ENCODE results near the gene ZNF180.

DNA sequence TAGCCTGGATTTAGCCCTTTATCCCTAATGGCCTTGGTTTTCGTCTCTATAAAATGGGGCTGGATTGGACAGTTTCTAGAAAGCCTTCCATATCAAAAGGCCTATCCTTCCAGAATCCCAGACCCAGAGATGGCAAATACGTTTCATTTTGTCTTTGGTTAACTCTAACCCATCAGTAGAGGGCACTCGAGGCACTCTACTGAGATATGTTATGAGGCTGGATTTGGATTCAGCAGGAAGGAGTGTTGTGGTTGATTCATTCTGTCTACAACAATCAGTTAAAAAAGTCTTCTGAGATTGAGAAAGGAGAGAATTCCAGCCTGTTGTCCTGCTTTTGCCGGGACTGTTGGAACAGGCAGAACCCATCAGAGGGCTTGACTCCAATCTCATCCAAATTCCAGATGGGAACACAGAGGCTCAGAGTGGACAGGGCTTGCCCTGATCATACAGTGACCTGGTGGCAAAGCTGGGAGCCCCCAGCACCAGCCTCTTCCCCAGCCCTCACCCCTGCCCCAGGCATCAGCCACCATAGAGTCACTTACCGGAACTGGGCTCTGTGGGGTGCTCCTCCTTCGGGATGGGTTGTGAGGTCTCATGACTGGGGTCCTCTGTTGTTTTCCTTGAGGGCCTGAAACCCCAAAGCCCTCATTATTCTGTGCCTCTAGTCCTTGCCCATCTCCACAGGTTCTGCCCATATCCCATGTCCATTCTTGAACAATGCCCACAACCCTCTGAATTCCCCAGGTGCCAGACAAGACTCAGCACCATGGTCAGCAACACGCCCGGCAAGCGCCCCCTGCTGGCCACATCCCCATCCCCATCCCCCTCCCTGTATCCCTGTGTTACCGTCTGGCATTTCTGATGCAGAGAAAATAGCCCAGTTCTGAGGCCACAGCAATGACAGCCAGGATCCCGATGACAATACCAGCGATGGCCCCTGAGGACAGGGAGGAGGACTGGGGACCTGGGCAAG is 12.3 kb upstream of the ZNF180 start:
- TF ChIP-seq, protein P1, sequence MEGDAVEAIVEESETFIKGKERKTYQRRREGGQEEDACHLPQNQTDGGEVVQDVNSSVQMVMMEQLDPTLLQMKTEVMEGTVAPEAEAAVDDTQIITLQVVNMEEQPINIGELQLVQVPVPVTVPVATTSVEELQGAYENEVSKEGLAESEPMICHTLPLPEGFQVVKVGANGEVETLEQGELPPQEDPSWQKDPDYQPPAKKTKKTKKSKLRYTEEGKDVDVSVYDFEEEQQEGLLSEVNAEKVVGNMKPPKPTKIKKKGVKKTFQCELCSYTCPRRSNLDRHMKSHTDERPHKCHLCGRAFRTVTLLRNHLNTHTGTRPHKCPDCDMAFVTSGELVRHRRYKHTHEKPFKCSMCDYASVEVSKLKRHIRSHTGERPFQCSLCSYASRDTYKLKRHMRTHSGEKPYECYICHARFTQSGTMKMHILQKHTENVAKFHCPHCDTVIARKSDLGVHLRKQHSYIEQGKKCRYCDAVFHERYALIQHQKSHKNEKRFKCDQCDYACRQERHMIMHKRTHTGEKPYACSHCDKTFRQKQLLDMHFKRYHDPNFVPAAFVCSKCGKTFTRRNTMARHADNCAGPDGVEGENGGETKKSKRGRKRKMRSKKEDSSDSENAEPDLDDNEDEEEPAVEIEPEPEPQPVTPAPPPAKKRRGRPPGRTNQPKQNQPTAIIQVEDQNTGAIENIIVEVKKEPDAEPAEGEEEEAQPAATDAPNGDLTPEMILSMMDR (IDR thresholded peaks at IDR 0.05; ENCODE audit: insufficient read depth, low read length, poor library complexity, severe bottlenecking): peak; percentile 38
- TF ChIP-seq EZH2phosphoT487 (conservative IDR thresholded peaks at IDR 0.05; ENCODE audit: low read length): no peak
